Osteoblast (primary cell): Measurements from ENCODE around the gene USB1. TPM values are rescaled to one million over a fixed set of nuclear protein-coding genes. Genes with fewer than 3 reads are reported as not detected.

ENCODE experiments used
- DNase-seq: peaks from one replicate; pipeline ENCODE4 v3.0.0; 2011; ENCODE audit warnings: low spot score, mixed read lengths; ENCODE audit not compliant: insufficient read length; ENCODE audit errors: missing footprints
- H2AFZ ChIP-seq: 2 replicates; pipeline ENCODE4 v1.6.0; 2011; ENCODE audit warnings: mild to moderate bottlenecking, low read length
- H3K27ac ChIP-seq: 2 replicates; pipeline ENCODE4 v1.5.1; 2011; ENCODE audit warnings: mild to moderate bottlenecking, low read depth, low read length, moderate library complexity
- H3K27me3 ChIP-seq: 2 replicates; pipeline ENCODE4 v1.6.0; 2012; ENCODE audit warnings: mild to moderate bottlenecking, control low read depth, inconsistent platforms, low read length, moderate library complexity; ENCODE audit not compliant: insufficient read depth
- H3K36me3 ChIP-seq: 2 replicates; pipeline ENCODE4 v1.5.1; 2011; ENCODE audit warnings: mild to moderate bottlenecking, low read length, control low read depth, moderate library complexity; ENCODE audit not compliant: insufficient read depth
- H3K4me1 ChIP-seq: 2 replicates; pipeline ENCODE4 v1.5.1; 2011; ENCODE audit warnings: mild to moderate bottlenecking, low read length, control low read depth, moderate library complexity; ENCODE audit not compliant: insufficient read depth
- H3K4me2 ChIP-seq: 2 replicates; pipeline ENCODE4 v1.6.0; 2011; ENCODE audit warnings: mild to moderate bottlenecking, low read length; ENCODE audit not compliant: insufficient read depth
- H3K4me3 ChIP-seq: fragments of 200-600 bp; sonication (generic); 3 replicates; pipeline ENCODE4 v1.5.1; 2012; ENCODE audit warnings: mild to moderate bottlenecking, low read length, inconsistent platforms; ENCODE audit not compliant: insufficient read depth
- H3K79me2 ChIP-seq: 2 replicates; pipeline ENCODE4 v1.6.0; 2012; ENCODE audit warnings: mild to moderate bottlenecking, low read length, control low read depth, inconsistent platforms; ENCODE audit not compliant: insufficient read depth
- H3K9me3 ChIP-seq: 2 replicates; pipeline ENCODE4 v1.5.1; 2011; ENCODE audit warnings: low read depth, low read length, control low read depth
- H4K20me1 ChIP-seq: 2 replicates; pipeline ENCODE4 v1.6.0; 2012; ENCODE audit warnings: mild to moderate bottlenecking, low read length, control low read depth; ENCODE audit not compliant: insufficient read depth
- total RNA-seq: library from RNA; depleted of rRNA; stranded (reverse); fragments of >200 nt; gene quantifications from 2 replicates; pipeline ENCODE4 v1.2.3, GENCODE V29; 2012
- TF ChIP-seq, protein P1 (sequence below): IDR thresholded peaks from 2 replicates; pipeline ENCODE4 v1.5.1; 2011; ENCODE audit warnings: mild to moderate bottlenecking, low read depth, low read length, moderate library complexity; ENCODE audit errors: extremely low read depth

The USB1 gene
- total RNA-seq, 1 donor, result 19.2 TPM

DNA sequence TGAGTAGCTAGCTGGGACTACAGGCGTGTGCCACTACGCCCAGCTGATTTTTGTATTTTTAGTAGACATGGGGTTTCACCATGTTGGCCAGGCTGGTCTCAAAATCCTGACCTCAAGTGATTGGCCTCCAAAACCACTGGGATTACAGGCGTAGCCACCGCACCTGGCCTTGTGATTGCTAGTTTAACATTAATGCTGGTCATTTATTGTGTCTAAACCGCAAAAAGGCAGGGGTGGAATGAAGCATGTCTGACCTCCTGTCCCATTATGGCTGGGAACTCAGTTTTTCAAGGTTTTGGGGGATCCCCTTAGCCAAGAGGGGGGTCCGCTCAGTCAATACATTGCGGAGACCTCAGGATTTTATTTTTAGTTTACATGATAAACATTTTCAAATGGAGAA is 19.6 kb upstream of the USB1 start:
- peaks cover 38% of the 10 kb centered on the region for H3K27me3 ChIP-seq
- TF ChIP-seq, protein P1, sequence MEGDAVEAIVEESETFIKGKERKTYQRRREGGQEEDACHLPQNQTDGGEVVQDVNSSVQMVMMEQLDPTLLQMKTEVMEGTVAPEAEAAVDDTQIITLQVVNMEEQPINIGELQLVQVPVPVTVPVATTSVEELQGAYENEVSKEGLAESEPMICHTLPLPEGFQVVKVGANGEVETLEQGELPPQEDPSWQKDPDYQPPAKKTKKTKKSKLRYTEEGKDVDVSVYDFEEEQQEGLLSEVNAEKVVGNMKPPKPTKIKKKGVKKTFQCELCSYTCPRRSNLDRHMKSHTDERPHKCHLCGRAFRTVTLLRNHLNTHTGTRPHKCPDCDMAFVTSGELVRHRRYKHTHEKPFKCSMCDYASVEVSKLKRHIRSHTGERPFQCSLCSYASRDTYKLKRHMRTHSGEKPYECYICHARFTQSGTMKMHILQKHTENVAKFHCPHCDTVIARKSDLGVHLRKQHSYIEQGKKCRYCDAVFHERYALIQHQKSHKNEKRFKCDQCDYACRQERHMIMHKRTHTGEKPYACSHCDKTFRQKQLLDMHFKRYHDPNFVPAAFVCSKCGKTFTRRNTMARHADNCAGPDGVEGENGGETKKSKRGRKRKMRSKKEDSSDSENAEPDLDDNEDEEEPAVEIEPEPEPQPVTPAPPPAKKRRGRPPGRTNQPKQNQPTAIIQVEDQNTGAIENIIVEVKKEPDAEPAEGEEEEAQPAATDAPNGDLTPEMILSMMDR, result no peak
- no peaks in the 10 kb centered on the region for H3K36me3 ChIP-seq
- H3K4me2 ChIP-seq, result no peak overlapping the region
- peaks cover 3% of the 10 kb centered on the region for H3K4me1 ChIP-seq
- DNase-seq, result peak; percentile 67
- H3K4me3 ChIP-seq, result no peak overlapping the region
- H2AFZ ChIP-seq, result no peak overlapping the region
- no peaks in the 10 kb centered on the region for H4K20me1 ChIP-seq
- H3K79me2 ChIP-seq, result no peaks in the 10 kb centered on the region
- H3K9me3 ChIP-seq, result no peaks in the 10 kb centered on the region
- no peak overlapping the region for H3K27ac ChIP-seq

DNA sequence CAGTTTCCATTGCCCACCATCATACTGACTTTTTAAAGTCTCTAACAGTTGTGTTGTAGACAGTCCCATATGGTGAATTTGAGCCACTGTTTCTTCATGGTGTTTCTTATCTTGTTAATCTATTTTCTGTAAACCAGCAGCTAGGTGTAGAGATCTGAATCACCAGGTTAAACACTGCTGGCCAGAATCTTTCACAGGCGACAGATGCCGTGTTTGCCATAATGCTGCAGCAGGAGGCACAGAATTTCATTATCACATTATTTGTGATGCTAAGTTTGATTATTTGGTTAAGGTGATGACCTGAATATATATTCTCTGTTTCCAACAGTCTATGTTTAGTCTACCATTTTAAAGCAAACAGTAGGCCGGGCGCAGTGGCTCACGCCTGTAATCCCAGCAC is 18.8 kb upstream of the USB1 start:
- no peaks in the 10 kb centered on the region for H4K20me1 ChIP-seq
- peaks cover 3% of the 10 kb centered on the region for H3K4me1 ChIP-seq
- DNase-seq, result peak; percentile 32
- no peak overlapping the region for H2AFZ ChIP-seq
- no peaks in the 10 kb centered on the region for H3K79me2 ChIP-seq
- peaks cover 45% of the 10 kb centered on the region for H3K27me3 ChIP-seq
- TF ChIP-seq, protein P1, result no peak
- H3K4me2 ChIP-seq, result no peak overlapping the region
- H3K36me3 ChIP-seq, result no peaks in the 10 kb centered on the region
- H3K9me3 ChIP-seq, result no peaks in the 10 kb centered on the region
- H3K4me3 ChIP-seq, result no peak overlapping the region
- no peak overlapping the region for H3K27ac ChIP-seq

DNA sequence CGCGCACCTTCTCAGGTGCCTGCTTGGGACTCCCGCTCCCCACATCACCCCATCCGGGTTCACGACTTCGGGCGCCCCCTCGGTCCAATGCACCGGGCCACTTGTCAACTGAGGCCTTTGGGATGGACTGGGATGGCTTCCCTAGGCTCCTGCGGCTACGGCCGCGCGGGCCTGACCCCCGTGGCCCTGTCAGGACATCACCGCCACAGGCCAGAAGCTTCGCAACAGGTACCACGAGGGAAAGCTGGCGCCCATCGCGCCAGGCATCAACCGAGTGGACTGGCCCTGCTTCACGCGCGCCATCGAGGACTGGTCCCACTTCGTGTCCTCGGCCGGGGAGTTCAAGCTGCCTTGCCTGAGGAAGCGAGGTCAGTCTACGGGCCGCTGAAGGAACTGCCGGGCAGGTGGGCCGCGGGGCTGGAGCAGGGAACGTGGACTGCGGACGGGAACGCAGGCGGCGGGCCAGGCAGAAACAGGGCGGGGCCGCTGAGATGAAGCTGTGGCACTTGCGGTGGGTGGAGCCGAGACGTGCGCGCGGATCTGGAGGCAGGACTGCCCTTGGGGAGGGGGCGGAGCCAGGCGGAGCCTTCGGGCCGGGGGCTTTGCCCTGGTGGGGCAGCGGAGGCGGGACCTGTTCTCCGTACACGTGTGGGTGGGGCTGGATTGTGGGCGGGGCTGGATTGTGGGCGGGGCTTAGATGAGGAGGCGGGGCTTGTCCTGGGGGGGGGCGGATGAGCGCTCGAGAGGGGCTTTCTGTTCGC is 16.6 kb upstream of the USB1 start:
- peak overlapping the region; percentile 76 for H2AFZ ChIP-seq
- no peaks in the 10 kb centered on the region for H3K9me3 ChIP-seq
- H4K20me1 ChIP-seq, result no peaks in the 10 kb centered on the region
- peaks cover 3% of the 10 kb centered on the region for H3K4me1 ChIP-seq
- H3K4me2 ChIP-seq, result peak overlapping the region; percentile 76
- peak overlapping the region; percentile 58 for H3K4me3 ChIP-seq
- H3K27me3 ChIP-seq, result peaks cover 47% of the 10 kb centered on the region
- H3K36me3 ChIP-seq, result no peaks in the 10 kb centered on the region
- no peaks in the 10 kb centered on the region for H3K79me2 ChIP-seq
- H3K27ac ChIP-seq, result no peak overlapping the region
- TF ChIP-seq, protein P1, result no peak
- peak; percentile 89 for DNase-seq
